Fibroblast of the conjunctiva (primary cell): ENCODE measurements around the gene RAB7A.

Source experiments
- DNase-seq: peaks from one replicate; pipeline ENCODE4 v3.0.0-alpha.2; 2010; ENCODE audit warnings: low read depth

The RAB7A gene

GRCh38 chr3:128726023-128727016 lies at the start of gene RAB7A:
RAB7A (plus strand) TSS chr3:128726183; CDS start chr3:128795368, 69,185 bp downstream.
- DNase-seq: peak; percentile 98

- DNase-seq: no peak
These were observed 46.6 kb upstream of the RAB7A start for GRCh38 chr3:128679338-128679737.

- DNase-seq: peak; percentile 98
These were observed 45.2 kb upstream of the RAB7A start for GRCh38 chr3:128680603-128681368.

GRCh38 chr3:128681369-128681829 lies 44.6 kb upstream of the RAB7A start:
- DNase-seq: no peak

- no peak for DNase-seq
These were observed 42.0 kb upstream of the RAB7A start for GRCh38 chr3:128683957-128684356.

DNA sequence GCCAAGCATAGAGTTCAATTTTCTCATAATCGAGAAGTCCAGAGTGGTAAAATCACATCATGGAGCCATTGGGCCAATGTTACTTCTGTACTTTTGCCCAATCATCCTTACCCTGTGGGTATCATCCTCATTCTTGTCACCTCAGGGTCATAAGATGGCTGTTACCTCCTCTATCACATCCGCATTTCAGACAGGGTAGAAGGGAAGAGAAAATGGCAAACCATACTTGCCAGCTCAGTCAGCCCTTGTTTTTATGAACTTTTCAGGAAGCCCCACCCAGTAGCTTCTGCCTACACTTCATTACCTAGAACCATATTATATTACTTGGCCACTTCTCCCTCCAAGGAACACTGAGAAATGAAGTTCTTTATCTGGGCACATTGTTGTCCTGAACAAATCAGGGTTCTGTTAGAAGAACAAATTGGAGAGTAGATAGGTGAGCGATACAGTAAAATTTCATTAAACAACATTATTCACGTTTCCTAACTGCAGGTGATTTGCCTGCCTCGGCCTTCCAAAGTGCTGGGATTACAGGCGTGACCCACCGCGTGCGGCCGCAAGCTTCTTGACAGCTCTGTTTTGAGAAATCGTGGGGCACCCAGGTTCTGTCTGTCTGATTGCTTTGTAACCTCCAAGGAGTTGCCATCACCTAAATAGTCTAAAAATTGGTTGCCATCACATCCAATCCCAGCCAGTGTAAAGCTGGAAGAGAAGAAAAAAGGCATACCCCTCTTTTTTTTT lies 40.8 kb upstream of the RAB7A start:
- DNase-seq: no peak

DNA sequence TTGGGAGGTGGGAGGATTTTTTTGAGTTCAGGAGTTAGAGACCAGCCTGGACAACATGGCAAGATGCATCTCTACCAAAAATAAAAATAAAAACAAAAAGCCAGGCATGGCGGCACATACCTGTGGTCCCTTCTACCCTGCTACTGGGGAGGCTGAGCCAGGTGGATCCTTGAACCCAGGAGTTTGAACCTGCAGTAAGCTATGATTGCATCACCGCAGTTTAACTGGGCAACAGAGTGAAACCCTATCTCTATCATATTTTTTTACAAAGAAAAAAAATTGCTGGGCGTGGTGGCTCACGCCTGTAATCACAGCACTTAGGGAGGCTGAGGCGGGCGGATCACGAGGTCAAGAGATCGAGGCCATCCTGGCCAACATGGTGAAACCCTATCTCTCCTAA lies 39.5 kb upstream of the RAB7A start:
- DNase-seq: no peak

GRCh38 chr3:128689060-128689459 lies 36.9 kb upstream of the RAB7A start:
- DNase-seq: no peak

- DNase-seq: no peak
These were observed 32.3 kb upstream of the RAB7A start for GRCh38 chr3:128693696-128694095.

- DNase-seq: no peak
These were observed 28.6 kb upstream of the RAB7A start for GRCh38 chr3:128697341-128697740.

DNA sequence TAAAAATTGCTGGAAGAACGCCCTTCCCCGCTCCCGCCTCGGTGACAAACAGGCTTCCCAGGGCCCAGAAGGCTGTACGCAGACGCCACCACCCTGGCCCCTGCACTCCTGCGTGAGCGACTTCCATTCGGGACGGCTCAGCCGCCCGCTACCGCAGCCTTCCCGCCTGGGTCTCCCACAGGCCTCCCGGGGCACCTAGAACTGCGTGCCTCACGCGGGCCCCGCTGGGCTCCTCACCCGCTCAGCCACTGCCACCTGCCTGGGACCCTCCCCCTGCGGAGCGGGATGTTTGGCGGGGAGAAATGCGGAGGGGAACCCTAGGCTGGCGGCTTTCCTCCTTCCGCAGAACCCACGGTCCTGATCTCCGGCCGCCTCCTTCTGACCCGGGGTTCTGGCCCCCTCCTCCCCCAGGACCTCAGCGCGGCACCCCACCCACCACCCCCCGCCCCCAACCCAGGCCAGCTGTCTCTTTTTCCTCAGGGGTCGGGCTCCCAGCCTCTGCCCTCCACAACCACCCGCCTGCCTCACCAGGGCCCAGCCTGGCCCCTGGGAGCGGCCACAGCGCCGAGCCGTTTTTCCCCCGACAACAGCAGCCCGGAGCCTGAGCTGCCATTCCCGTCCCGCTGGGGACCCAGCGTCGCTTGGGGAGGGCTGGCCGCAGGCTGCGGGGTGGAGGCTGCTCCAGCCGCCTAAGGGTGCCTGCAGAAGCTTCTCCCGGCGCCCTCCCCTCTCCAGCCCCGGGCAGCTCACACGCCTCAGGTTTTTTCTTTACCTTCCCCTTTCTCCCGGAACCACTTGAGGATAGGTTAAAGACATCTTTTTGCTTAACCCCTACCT lies 27.6 kb upstream of the RAB7A start:
- no peak for DNase-seq

DNA sequence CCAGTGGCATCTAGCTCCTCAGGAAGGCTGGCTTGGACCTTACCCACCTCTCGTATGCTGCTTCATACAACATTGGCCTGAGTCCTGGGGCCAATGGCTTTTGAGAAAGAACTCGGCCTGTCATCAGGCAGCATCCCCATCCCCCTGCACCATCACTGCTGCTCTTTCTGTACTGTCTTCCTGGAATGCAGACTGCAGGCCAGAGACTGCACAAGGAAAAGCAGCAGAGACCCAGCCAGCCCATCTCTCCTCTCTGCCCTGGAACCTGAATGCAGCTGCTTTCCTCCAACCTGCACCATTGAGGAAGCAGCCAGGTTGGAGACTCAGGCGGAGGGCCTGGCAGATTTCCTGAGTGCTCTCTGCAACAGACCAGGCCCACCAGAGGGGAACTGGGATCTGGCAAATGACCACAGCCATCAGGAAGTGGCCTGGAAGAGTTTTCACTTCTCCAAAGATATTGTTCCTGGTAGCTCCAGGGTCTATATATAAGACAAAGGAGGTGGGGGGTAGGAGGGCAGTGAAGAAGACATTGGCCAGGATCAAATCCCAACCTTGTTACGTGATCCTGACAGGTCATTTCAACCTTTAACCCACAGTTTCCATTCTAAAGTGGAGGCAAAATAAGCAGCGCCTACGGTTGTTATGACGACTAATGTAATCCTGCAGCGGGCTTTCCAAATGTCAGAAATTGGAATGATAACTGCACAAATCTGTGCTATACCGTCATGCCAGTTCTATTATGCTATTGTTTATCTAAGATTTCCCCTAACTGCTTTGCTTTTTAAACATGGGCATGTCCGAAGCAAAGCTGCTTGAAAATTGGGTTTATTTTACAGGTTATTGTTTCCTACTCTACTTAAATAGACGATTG lies 24.4 kb upstream of the RAB7A start:
- DNase-seq: no peak

DNA sequence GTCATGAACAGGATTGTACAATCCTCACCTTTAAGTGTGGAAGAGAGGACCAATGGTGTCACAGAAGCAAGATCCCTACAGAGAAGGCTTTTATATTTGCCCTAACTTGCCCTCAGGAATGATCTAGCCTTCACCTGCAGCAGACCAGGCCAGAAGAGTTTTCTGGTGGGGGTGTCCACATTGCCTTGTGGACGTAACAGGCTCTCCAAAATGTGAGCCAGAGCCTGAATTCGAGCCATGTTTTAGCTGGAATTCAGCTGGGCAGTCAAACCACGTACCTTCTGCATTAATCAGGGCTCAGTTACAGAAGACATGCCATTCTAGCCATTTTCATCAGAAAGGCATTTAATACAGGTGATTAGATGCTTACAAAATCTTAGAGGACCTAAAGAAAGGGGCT lies 23.6 kb upstream of the RAB7A start:
- no peak for DNase-seq

- no peak for DNase-seq
These were observed 22.4 kb upstream of the RAB7A start for GRCh38 chr3:128703561-128703960.

- DNase-seq: no peak
These were observed 19.8 kb upstream of the RAB7A start for GRCh38 chr3:128706086-128706615.

DNA sequence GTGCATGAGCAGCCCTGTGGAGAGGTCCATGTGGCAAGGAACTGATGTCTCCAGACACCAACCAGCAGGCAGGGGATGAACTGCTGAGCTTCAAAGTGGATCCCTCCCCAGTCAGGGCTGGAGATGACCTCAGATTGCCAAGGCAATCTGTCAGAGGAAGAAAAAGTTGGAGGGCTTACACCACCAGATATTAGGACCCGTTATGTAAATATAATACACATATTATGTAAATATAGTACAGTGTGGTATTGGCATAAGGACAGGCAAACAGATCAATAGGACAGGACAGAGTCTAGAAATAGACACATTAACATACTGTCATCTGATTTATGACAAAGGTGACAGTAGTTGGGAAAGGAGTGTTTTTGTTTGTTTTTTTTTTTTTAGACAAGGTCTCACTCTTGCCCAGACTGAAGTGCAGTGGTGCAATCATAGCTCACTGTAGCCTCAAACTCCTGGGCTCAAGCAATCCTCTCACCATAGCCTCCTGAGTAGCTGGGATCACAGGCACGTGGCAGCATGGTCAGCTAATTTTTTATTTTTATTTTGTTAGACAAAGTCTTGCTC lies 18.0 kb upstream of the RAB7A start:
- DNase-seq: no peak

DNA sequence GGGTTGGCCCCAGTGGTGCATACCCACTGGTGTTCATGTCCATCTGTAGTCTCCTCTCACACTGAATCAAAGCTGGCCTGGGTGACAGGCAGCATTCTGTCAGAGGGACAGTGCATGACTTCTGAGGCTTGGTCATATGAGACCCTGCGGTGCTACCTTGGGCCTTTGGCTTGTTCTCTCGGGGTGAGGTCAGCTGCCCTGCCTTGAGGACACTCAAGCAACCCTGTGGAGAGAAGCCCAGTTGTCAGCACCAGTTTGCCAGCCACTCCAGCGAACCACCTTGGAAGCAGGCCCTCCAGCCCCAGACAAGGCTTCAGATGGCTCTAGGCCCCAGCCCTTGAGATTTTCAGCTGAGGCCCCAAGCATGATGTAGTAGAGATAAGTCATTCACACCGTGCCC lies 16.9 kb upstream of the RAB7A start:
- no peak for DNase-seq

DNA sequence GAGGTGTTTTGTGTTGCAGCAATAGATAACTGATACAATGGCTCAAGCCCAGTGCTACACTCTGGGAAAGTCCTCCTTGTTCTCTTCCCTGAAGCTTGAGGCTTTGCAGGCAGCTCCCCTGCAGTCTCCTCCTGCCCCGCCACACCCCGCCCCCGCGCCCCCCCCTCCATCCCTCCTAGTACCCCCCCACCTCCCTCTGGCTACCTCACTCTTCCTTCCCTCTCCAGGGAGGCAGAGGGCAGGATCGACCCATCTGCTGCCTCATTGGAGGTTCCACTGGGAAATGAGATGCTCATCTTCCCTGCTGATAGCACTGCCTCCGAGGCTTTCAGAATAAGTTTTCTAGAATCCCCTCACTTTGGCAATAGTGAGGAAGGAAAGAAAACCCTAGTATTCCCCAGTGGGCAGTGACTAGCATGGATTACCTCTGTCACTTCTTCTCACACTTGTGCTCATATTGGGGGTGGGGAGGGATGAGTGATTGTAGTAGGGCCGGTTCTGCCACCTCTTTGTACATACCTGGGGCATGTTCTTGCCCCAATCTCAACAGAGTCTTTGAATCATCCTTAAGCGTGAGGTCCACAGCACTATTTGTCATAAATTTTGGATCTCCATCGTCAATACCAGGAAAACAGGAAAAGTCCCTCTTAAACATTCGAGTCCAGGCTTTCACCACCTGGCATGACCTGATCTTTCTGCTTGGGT lies 16.3 kb upstream of the RAB7A start:
- DNase-seq: no peak

- DNase-seq: no peak
These were observed 15.1 kb upstream of the RAB7A start for GRCh38 chr3:128710816-128711433.
